Stomach (tissue), 9 donors: ENCODE data around the gene NAPB. TPM values are rescaled to one million over a fixed set of nuclear protein-coding genes. Genes with fewer than 3 reads are reported as not detected.

Experiments
- DNase-seq, 2 donors: peaks; one replicate each; pipeline versions ENCODE4 v3.0.0 to v3.0.0-alpha.2; 2013 to 2019
- H3K27ac ChIP-seq, 5 donors: fragments of 200-600 bp in 4 of 5; sonication (generic) in 4 of 5; one replicate each; pipeline ENCODE4 v1.5.1; 2013 to 2019; ENCODE audit warnings: mild to moderate bottlenecking in 1 of 5, moderate library complexity in 1 of 5
- H3K27me3 ChIP-seq, 3 donors: fragments of 200-600 bp; sonication (generic); one replicate each; pipeline ENCODE4 v1.5.1; 2017 to 2019; ENCODE audit warnings: mixed run types in 1 of 3
- H3K36me3 ChIP-seq, 4 donors: fragments of 200-600 bp; sonication (generic); 1 replicate in 3 of 4; 2 replicates in 1 of 4; pipeline ENCODE4 v1.5.1; 2016 to 2019
- H3K4me1 ChIP-seq, 4 donors: fragments of 200-600 bp; sonication (generic); one replicate each; pipeline ENCODE4 v1.5.1; 2016 to 2019
- H3K4me3 ChIP-seq, 4 donors: fragments of 200-600 bp; sonication (generic) in 3 of 4; one replicate each; pipeline ENCODE4 v1.5.1; 2016 to 2019; ENCODE audit warnings: mild to moderate bottlenecking in 1 of 4
- H3K9me3 ChIP-seq, 4 donors: fragments of 200-600 bp; sonication (generic); one replicate each; pipeline ENCODE4 v1.5.1; 2016 to 2019
- CTCF ChIP-seq, 7 experiments: fragments of 450-650 bp in 4 of 7; fragments of 200-600 bp in 3 of 7; sonication (generic) in 3 of 7; IDR thresholded peaks; one replicate each; pipeline ENCODE4 v1.5.1; 2016 to 2019; ENCODE audit warnings: antibody characterized with exemption in 7 of 7, control low read depth in 2 of 7, mild to moderate bottlenecking in 1 of 7
- EP300 ChIP-seq: sonication (generic); formaldehyde crosslinking; IDR thresholded peaks from one replicate; pipeline ENCODE4 v1.6.1; 2017; ENCODE audit warnings: antibody characterized with exemption
- POLR2A ChIP-seq, 4 donors: fragments of 450-650 bp; IDR thresholded peaks; one replicate each; pipeline ENCODE4 v1.6.1; 2016; ENCODE audit warnings: antibody characterized with exemption in 4 of 4, control low read depth in 2 of 4, mild to moderate bottlenecking in 1 of 4, moderate library complexity in 1 of 4
- POLR2AphosphoS5 ChIP-seq, 3 donors: sonication (generic); formaldehyde crosslinking; IDR thresholded peaks; one replicate each; pipeline ENCODE4 v1.6.1; 2016; ENCODE audit warnings: antibody characterized with exemption in 3 of 3
- WGBS, 5 donors: extraction: QIAGEN DNeasy Blood & Tissue Kit in 3 of 5; methylation state at CpG; one replicate each; pipeline versions ENCODE4 v1.1.5 to v1.1.7; 2013 to 2018; 5-methylcytosine and 5-hydroxymethylcytosine counted together
- intact Hi-C: fragments of 100-400 bp; cut with DNase I; formaldehyde crosslinking; loops from one replicate; pipeline ENCODE4 v1.15.1; 2023; ENCODE audit warnings: low total_unique reads
- polyA plus RNA-seq, 3 donors: library from polyadenylated mRNA; stranded (reverse); fragments of 200-250 nt; gene quantifications; one replicate each; pipeline ENCODE4 v1.2.3, GENCODE V29; 2013
- small RNA-seq, 4 donors: library from RNA; depleted of rRNA; stranded (forward); fragments of <200 nt; gene quantifications; one replicate each; pipeline ENCODE3, GENCODE V24; 2016
- total RNA-seq, 5 donors: library from RNA; depleted of rRNA; stranded (reverse); fragments of >200 nt; gene quantifications; one replicate each; pipeline versions ENCODE4 v1.1.0 to v1.2.3, GENCODE V29; 2014 to 2016
- donor health status: healthy with polysubstance abuse.
- donor health status: Bipolar disorder and iron deficiency.
- donor health status: healthy.

NAPB gene
- total and polyA plus RNA-seq, 8 donors: 0.58 to 33.5 (median 5.8) TPM

- no peaks in the 10 kb centered on the region for H3K36me3 ChIP-seq
- H3K27me3 ChIP-seq: no peaks in the 10 kb centered on the region
- WGBS, 5 donors: 87 to 93% (median 91%) methylated on average over 15 of the region's 15 CpGs
- no peak for DNase-seq
- H3K27ac ChIP-seq: no peak overlapping the region
- no peak for TF ChIP-seq POLR2AphosphoS5 (IDR thresholded peaks at IDR 0.05)
- no peaks in the 10 kb centered on the region for H3K9me3 ChIP-seq
- no peak overlapping the region for H3K4me3 ChIP-seq
- no peaks in the 10 kb centered on the region for H3K4me1 ChIP-seq
- intact Hi-C loops: no loop called here
Measured at GRCh38 chr20:23327617-23328333, 93.5 kb downstream of the NAPB start.

GRCh38 chr20:23326774-23327173 lies 94.5 kb downstream of the NAPB start:
- 61 to 98% (median 86%) methylated on average over 2 to 8 of the region's 8 CpGs for WGBS, 5 donors
- no peak for DNase-seq

GRCh38 chr20:23325107-23325506 lies 96.2 kb downstream of the NAPB start:
- H3K27me3 ChIP-seq: no peaks in the 10 kb centered on the region
- H3K27ac ChIP-seq: no peak overlapping the region
- intact Hi-C loops: no loop called here
- H3K4me1 ChIP-seq: no peaks in the 10 kb centered on the region
- H3K36me3 ChIP-seq: no peaks in the 10 kb centered on the region
- WGBS, 5 donors: 64 to 75% (median 70%) methylated on average over 3 of the region's 3 CpGs
- no peak overlapping the region for H3K4me3 ChIP-seq
- TF ChIP-seq POLR2A (IDR thresholded peaks at IDR 0.05) (no peak), POLR2AphosphoS5 (IDR thresholded peaks at IDR 0.05) (no peak), CTCF (IDR thresholded peaks at IDR 0.05) (no peak), EP300 (no peak)
- H3K9me3 ChIP-seq: peaks cover 0 to 7% (median 0%) of the 10 kb centered on the region in 4 donors
- no peak for DNase-seq

More at GRCh38 chr20:23326774-23327173, 94.5 kb downstream of the NAPB start:
- TF ChIP-seq POLR2A (IDR thresholded peaks at IDR 0.05) (no peak), CTCF (IDR thresholded peaks at IDR 0.05) (no peak), EP300 (no peak), POLR2AphosphoS5 (IDR thresholded peaks at IDR 0.05) (no peak)
- H3K27me3 ChIP-seq: no peaks in the 10 kb centered on the region
- H3K27ac ChIP-seq: no peak overlapping the region
- H3K4me3 ChIP-seq: no peak overlapping the region
- intact Hi-C loops: no loop called here
- H3K9me3 ChIP-seq: no peaks in the 10 kb centered on the region
- H3K36me3 ChIP-seq: no peaks in the 10 kb centered on the region
- H3K4me1 ChIP-seq: no peaks in the 10 kb centered on the region

Small RNAs within 50 kb of the gene (small RNA-seq; reads per million reads assigned to genes)
- gene RF00019 (0 reads per million in 4 donors), gene RNA5SP479 (0 reads per million in 4 donors)

Other genes with a start within 250 kb of the NAPB start
- 10 to 100 TPM in 1 of 5 donors, 1 to 10 TPM in 4; 2.3 to 17.6 (median 9.0) TPM for gene NXT1, start 70.7 kb downstream of the NAPB start, total RNA-seq
- gene NXT1, start 70.7 kb downstream of the NAPB start, polyA plus RNA-seq: 10 to 100 TPM; 22.1 to 24.8 (median 22.2) TPM
- gene GZF1, start 59.3 kb downstream of the NAPB start, total RNA-seq: 10 to 100 TPM in 3 of 5 donors, 1 to 10 TPM in 2; 2.9 to 19.7 (median 10.3) TPM
- gene GZF1, start 59.3 kb downstream of the NAPB start, polyA plus RNA-seq: 1 to 10 TPM; 4.4 to 7.6 (median 6.0) TPM
- 10 to 100 TPM in 1 of 5 donors, not detected in 4; 39.4 TPM for gene CSTL1, start 18.2 kb upstream of the NAPB start, total RNA-seq
- gene CSTL1, start 18.2 kb upstream of the NAPB start, polyA plus RNA-seq: not detected
- gene CST11, start 31.4 kb upstream of the NAPB start, total RNA-seq: not detected
- gene CST11, start 31.4 kb upstream of the NAPB start, polyA plus RNA-seq: not detected
- not detected for gene CST8, start 69.6 kb upstream of the NAPB start, total RNA-seq
- not detected for gene CST8, start 69.6 kb upstream of the NAPB start, polyA plus RNA-seq
- not detected for gene CST9L, start 147.0 kb upstream of the NAPB start, total RNA-seq
- not detected for gene CST9L, start 147.0 kb upstream of the NAPB start, polyA plus RNA-seq
- not detected for gene CST9, start 184.4 kb upstream of the NAPB start, total RNA-seq
- not detected for gene CST9, start 184.4 kb upstream of the NAPB start, polyA plus RNA-seq
- 1,000 to 10,000 TPM in 1 of 5 donors, 100 to 1,000 TPM in 4; 231 to 2,024 (median 730) TPM for gene CST3, start 216.5 kb upstream of the NAPB start, total RNA-seq
- 100 to 1,000 TPM; 355 to 952 (median 410) TPM for gene CST3, start 216.5 kb upstream of the NAPB start, polyA plus RNA-seq